SK-N-SH treated with all-trans-retinoic acid at 6 μM for 48 hours (cell line): ENCODE measurements around the gene ABCB8.

ENCODE experiments used
- ATAC-seq: fragments of 200-7000 bp; cut with Tn5 transposase; 3 replicates; pipeline ENCODE4 v1.9.1; 2020; ENCODE audit warnings: mild to moderate bottlenecking, moderate library complexity
- ARNTL ChIP-seq: fragments of 450-650 bp; formaldehyde crosslinking; IDR thresholded peaks from 2 replicates; pipeline ENCODE4 v1.5.0; 2020; ENCODE audit warnings: low read depth, mild to moderate bottlenecking, moderate library complexity, borderline replicate concordance
- BACH2 ChIP-seq: fragments of 250-450 bp; sonication (Bioruptor Pico); IDR thresholded peaks from 2 replicates; pipeline ENCODE4 v1.9.0; 2021; ENCODE audit warnings: mild to moderate bottlenecking, borderline replicate concordance
- CREB5 ChIP-seq: fragments of 250-450 bp; sonication (Bioruptor Pico); IDR thresholded peaks from 2 replicates; pipeline ENCODE4 v1.5.1; 2020; ENCODE audit warnings: low read depth, mild to moderate bottlenecking, moderate library complexity
- CSDC2 ChIP-seq: fragments of 250-450 bp; sonication (Bioruptor Pico); IDR thresholded peaks from 2 replicates; pipeline ENCODE4 v1.5.0; 2020; ENCODE audit warnings: mild to moderate bottlenecking, moderate library complexity
- CSRNP3 ChIP-seq: fragments of 250-450 bp; sonication (Bioruptor Pico); IDR thresholded peaks from 2 replicates; pipeline ENCODE4 v1.5.1; 2021; ENCODE audit warnings: mild to moderate bottlenecking, moderate library complexity
- ESRRG ChIP-seq: fragments of 250-450 bp; sonication (Bioruptor Pico); IDR thresholded peaks from 2 replicates; pipeline ENCODE4 v1.6.1; 2021; ENCODE audit warnings: mild to moderate bottlenecking
- GLIS3 ChIP-seq: fragments of 250-450 bp; sonication (Bioruptor Pico); IDR thresholded peaks from 2 replicates; pipeline ENCODE4 v1.5.0; 2020; ENCODE audit warnings: mild to moderate bottlenecking, moderate library complexity
- ISL1 ChIP-seq: fragments of 250-450 bp; sonication (Bioruptor Pico); IDR thresholded peaks from 2 replicates; pipeline ENCODE4 v2.1.2; 2022; ENCODE audit warnings: mild to moderate bottlenecking, moderate library complexity
- OSR1 ChIP-seq: fragments of 250-450 bp; sonication (Bioruptor Pico); IDR thresholded peaks from 2 replicates; pipeline ENCODE4 v1.8.0; 2022; ENCODE audit warnings: moderate library complexity, mild to moderate bottlenecking, inconsistent platforms
- POU6F1 ChIP-seq: fragments of 250-450 bp; sonication (Bioruptor Pico); IDR thresholded peaks from 2 replicates; pipeline ENCODE4 v1.8.0; 2021; ENCODE audit warnings: low read depth, mild to moderate bottlenecking, moderate library complexity, borderline replicate concordance
- PPARA ChIP-seq: fragments of 250-450 bp; sonication (Bioruptor Pico); IDR thresholded peaks from 2 replicates; pipeline ENCODE4 v1.5.0; 2020; ENCODE audit warnings: mild to moderate bottlenecking, borderline replicate concordance
- RARB ChIP-seq: fragments of 250-450 bp; sonication (Bioruptor Pico); IDR thresholded peaks from 2 replicates; pipeline ENCODE4 v1.8.0; 2021; ENCODE audit warnings: mild to moderate bottlenecking, moderate library complexity
- TCF4 ChIP-seq: fragments of 250-450 bp; sonication (Bioruptor Pico); IDR thresholded peaks from 2 replicates; pipeline ENCODE4 v1.8.0; 2021; ENCODE audit warnings: mild to moderate bottlenecking, moderate library complexity, borderline replicate concordance
- ZC3H10 ChIP-seq: fragments of 250-450 bp; sonication (Bioruptor Pico); IDR thresholded peaks from 2 replicates; pipeline ENCODE4 v1.5.1; 2021; ENCODE audit warnings: mild to moderate bottlenecking, moderate library complexity
- ZFP3 ChIP-seq: fragments of 250-450 bp; sonication (Bioruptor Pico); IDR thresholded peaks from 2 replicates; pipeline ENCODE4 v1.5.0; 2020; ENCODE audit warnings: mild to moderate bottlenecking, moderate library complexity
- ZFP30 ChIP-seq: fragments of 450-650 bp; formaldehyde crosslinking; IDR thresholded peaks from 2 replicates; pipeline ENCODE4 v1.5.0; 2022; ENCODE audit warnings: mild to moderate bottlenecking, moderate library complexity
- ZNF565 ChIP-seq: fragments of 450-650 bp; formaldehyde crosslinking; conservative IDR thresholded peaks from 2 replicates; pipeline ENCODE4 v1.5.0; 2020; ENCODE audit warnings: low read depth, mild to moderate bottlenecking, moderate library complexity
- ZNF70 ChIP-seq: fragments of 450-650 bp; formaldehyde crosslinking; IDR thresholded peaks from 2 replicates; pipeline ENCODE4 v1.5.0; 2020; ENCODE audit warnings: mild to moderate bottlenecking, moderate library complexity

The ABCB8 gene

GRCh38 chr7:150992051-150992640 is 36.1 kb upstream of the ABCB8 start (continued):
- TF ChIP-seq BACH2 (CRISPR knock-in tag) (no peak), ZC3H10 (no peak), ISL1 (CRISPR knock-in tag) (no peak)
- TF ChIP-seq, all 23 proteins: peak for 0

GRCh38 chr7:150992833-150993302 is 35.4 kb upstream of the ABCB8 start:
- TF ChIP-seq ZNF70, result no peak
- no peak for TF ChIP-seq TCF4
- TF ChIP-seq OSR1, result no peak
- no peak for TF ChIP-seq ARNTL (CRISPR knock-in tag)
- TF ChIP-seq ZFP3 (CRISPR knock-in tag), result no peak
- no peak for TF ChIP-seq ZNF565
- no peak for TF ChIP-seq ZFP30 (CRISPR knock-in tag)
- no peak for TF ChIP-seq BACH2 (CRISPR knock-in tag)
- no peak for TF ChIP-seq PPARA
- no peak for TF ChIP-seq POU6F1 (CRISPR knock-in tag)
- TF ChIP-seq CSRNP3 (CRISPR knock-in tag), result no peak
- peak; percentile 83 for ATAC-seq

GRCh38 chr7:150993511-150993910 is 34.7 kb upstream of the ABCB8 start:
- no peak for ATAC-seq
- no peak for TF ChIP-seq OSR1
- TF ChIP-seq ZFP3 (CRISPR knock-in tag), result no peak
- TF ChIP-seq ZC3H10, result no peak
- TF ChIP-seq PPARA, result no peak
- no peak for TF ChIP-seq ISL1 (CRISPR knock-in tag)
- TF ChIP-seq BACH2 (CRISPR knock-in tag), result no peak
- no peak for TF ChIP-seq RARB
- TF ChIP-seq, all 23 proteins: peak for 0

GRCh38 chr7:150994141-150994837 is 34.0 kb upstream of the ABCB8 start:
- TF ChIP-seq CSDC2 (CRISPR knock-in tag) (no peak), POU6F1 (CRISPR knock-in tag) (no peak), BACH2 (CRISPR knock-in tag) (no peak), ZNF565 (no peak), ESRRG (no peak), ZC3H10 (no peak), RARB (no peak), GLIS3 (CRISPR knock-in tag) (no peak), CSRNP3 (CRISPR knock-in tag) (no peak), CREB5 (no peak), ZNF70 (no peak)
- TF ChIP-seq, all 23 proteins: peak for 0
- 0 out of 3 replicates have a peak, but pooled peaks have one; percentile 7 for ATAC-seq
